Memory B cell (primary cell): ENCODE measurements around the gene BAG3.
A peak's percentile ranks its signal among the peaks of the same experiment; 100 is the strongest.

Experiments used
- ATAC-seq: fragments of 150-1000 bp; cut with Tn5 transposase; 2 replicates; pipeline ENCODE4 v1.10.0; 2021; ENCODE audit warnings: low read depth, mild to moderate bottlenecking, moderate library complexity
- DNase-seq, 2 donors: peaks; one replicate each; pipeline ENCODE4 v3.0.0; 2022; ENCODE audit warnings: low spot score in 2 of 2
- H3K27ac Mint-ChIP-seq: one replicate; pipeline ENCODE4 v1.8.0; 2022; ENCODE audit warnings: mild to moderate bottlenecking, moderate library complexity, mixed read lengths
- H3K27me3 Mint-ChIP-seq: one replicate; pipeline ENCODE4 v1.8.0; 2022; ENCODE audit warnings: mixed read lengths
- H3K36me3 Mint-ChIP-seq: one replicate; pipeline ENCODE4 v1.8.0; 2022; ENCODE audit warnings: mild to moderate bottlenecking, mixed read lengths
- H3K4me1 Mint-ChIP-seq: one replicate; pipeline ENCODE4 v1.8.0; 2022; ENCODE audit warnings: mixed read lengths
- H3K4me3 Mint-ChIP-seq: one replicate; pipeline ENCODE4 v1.8.0; 2022; ENCODE audit warnings: mild to moderate bottlenecking, moderate library complexity, mixed read lengths
- H3K9me3 Mint-ChIP-seq: one replicate; pipeline ENCODE4 v1.8.0; 2022; ENCODE audit warnings: mixed read lengths

BAG3 gene

DNA sequence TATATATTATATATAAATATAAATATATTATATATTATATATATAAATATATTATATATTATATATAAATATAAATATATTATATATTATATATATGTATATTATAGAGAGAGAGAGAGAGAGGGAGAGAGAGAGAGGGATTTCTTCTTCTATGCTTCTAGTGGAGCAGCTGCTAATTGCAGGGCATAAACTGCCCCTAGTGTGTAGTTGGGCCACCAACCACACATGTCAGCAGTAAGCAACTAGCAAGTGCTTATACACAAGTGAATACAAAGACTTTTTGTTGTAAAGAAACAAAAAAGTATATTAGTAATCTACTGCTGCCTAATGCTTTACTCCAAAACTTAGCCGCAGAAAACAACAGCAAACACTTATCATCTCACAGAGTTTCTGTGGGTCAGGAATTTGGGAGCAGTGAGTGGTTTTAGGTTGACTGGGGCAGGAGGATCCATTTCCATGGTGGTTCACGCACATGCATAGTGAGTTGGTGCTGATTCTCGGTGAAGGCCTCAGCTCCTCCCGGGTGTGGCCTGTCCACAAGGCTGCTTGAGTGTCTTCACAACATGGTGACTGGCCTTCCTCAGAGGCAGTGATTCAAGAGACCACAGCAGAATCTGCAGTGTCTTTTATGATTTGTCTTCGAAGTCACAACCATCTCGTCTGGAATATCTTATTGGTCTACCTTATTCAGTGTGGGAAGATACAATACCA is 25.5 kb upstream of the BAG3 start:
- H3K4me3 Mint-ChIP-seq, result no peak overlapping the region
- no peaks in the 10 kb centered on the region for H3K4me1 Mint-ChIP-seq
- ATAC-seq (no peak), DNase-seq (no peak)
- H3K36me3 Mint-ChIP-seq, result no peaks in the 10 kb centered on the region
- no peaks in the 10 kb centered on the region for H3K9me3 Mint-ChIP-seq
- H3K27me3 Mint-ChIP-seq, result no peaks in the 10 kb centered on the region
- no peak overlapping the region for H3K27ac Mint-ChIP-seq

DNA sequence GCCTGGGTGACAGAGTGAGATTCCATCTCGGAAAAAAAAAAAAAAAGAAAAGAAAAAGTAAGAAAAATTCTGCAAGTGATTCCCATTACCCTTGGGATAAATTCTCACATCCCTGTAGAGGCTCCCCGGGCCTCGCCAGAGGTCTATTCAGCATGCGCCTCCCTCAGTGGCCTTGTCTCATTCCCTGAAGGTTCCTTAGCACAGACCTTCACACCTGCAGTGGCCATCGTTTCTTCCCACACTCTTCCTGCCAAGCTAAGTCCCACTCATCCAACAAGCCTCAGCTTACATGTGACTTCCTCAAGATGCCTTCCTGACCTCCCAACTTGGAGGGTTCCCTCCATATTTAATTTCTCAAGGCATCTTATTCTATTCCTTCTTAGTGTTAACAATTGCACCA is 20.9 kb upstream of the BAG3 start:
- Mint-ChIP-seq H3K9me3 (no peaks in the 10 kb centered on the region), H3K27me3 (no peaks in the 10 kb centered on the region), H3K36me3 (no peaks in the 10 kb centered on the region), H3K4me3 (no peak overlapping the region), H3K27ac (no peak overlapping the region), H3K4me1 (no peaks in the 10 kb centered on the region)
- no peak for ATAC-seq
- DNase-seq, result no peak

DNA sequence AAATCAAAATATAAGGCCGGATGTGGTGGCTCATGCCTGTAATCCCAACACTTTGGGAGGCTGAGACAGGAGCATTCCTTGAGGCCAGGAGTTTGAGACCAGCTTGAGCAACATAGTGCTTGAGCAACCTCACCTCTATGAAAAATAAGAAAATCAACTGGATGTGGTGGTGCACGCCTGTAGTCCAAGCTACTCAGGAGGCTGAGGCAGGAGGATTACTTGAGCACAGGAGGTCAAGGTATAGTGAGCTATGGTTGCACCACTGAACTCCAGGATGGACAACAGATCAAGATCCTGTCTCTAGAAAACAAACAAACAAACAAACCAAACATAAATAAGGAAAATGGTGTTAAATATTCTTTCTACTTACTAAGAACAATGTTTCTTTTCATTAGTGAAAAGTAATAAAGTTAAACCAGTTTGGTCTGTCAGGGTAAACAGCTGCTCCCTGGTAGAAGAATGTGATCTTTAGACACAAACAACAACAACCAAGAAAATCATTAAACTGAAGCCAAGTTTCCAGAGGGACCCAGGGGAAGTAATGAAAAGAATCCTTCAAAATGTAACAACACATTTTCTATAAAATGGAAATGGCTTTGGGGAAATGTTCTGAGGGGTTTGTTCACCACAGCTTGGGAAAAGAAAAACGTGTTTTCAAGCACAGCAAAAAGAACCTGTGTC is 17.5 kb upstream of the BAG3 start:
- H3K36me3 Mint-ChIP-seq, result no peaks in the 10 kb centered on the region
- no peaks in the 10 kb centered on the region for H3K9me3 Mint-ChIP-seq
- DNase-seq, result no peak
- no peak overlapping the region for H3K27ac Mint-ChIP-seq
- H3K4me3 Mint-ChIP-seq, result no peak overlapping the region
- no peak for ATAC-seq
- no peaks in the 10 kb centered on the region for H3K4me1 Mint-ChIP-seq
- H3K27me3 Mint-ChIP-seq, result no peaks in the 10 kb centered on the region

DNA sequence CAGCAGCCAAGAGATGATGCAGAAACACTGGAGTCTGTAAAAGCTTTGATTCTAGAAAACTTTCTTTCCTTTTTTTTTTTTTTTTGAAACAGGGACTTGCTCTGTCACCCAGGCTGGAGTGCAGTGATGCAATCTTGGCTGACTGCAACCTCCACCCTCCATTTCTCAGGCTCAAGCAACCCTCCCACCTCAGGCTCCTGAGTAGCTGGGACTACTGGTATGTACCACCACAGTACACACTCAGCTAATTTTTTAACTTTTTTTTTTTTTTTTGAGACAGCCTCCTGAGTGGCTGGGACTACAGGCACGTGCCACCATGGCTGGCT is 17.0 kb upstream of the BAG3 start:
- no peak for DNase-seq
- Mint-ChIP-seq H3K36me3 (no peaks in the 10 kb centered on the region), H3K9me3 (no peaks in the 10 kb centered on the region), H3K27ac (no peak overlapping the region), H3K4me3 (no peak overlapping the region), H3K4me1 (no peaks in the 10 kb centered on the region), H3K27me3 (no peaks in the 10 kb centered on the region)
- no peak for ATAC-seq

DNA sequence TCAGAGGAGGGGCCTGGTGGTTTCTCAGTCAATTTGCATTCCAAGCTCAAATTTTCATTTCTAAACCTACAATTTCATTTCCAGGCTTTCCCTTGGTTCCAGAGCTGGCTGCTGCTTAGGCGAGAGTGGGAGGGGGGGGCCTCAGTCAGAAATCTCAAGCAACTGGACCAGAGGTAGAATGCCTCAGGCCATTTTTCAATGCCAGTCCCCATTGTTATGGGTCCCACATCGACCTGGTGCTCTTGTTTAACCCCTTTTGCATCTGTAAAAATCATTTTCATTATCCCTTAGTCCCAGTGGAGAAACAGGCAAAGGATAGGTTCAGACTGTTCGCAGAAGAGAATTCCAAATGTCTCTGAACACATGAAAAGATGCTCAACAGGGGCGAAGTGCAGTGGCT is 13.5 kb upstream of the BAG3 start:
- peaks cover 3% of the 10 kb centered on the region for H3K27me3 Mint-ChIP-seq
- no peak overlapping the region for H3K4me3 Mint-ChIP-seq
- H3K36me3 Mint-ChIP-seq, result no peaks in the 10 kb centered on the region
- ATAC-seq, result no peak
- H3K4me1 Mint-ChIP-seq, result peaks cover 3% of the 10 kb centered on the region
- DNase-seq, result no peak
- no peaks in the 10 kb centered on the region for H3K9me3 Mint-ChIP-seq
- H3K27ac Mint-ChIP-seq, result no peak overlapping the region

DNA sequence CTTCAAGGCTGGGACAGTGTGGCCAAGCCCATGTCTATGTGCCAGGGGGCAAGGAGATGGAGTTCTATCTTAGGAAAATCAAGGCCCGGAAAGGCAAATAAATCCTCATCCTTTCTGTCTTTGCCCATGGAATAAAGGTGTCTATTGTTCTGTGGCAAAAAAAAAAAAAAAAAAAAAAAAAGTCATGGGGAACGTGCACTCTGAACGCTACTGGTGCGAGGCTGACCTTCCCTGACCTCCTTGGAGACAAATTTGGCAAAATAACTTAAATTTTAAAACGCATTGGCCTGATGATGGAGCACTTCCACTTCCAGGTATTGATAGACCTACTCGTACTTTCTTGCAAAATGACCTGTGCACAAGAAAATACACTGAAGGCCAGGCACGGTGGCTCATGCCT is 12.2 kb upstream of the BAG3 start:
- peaks cover 3% of the 10 kb centered on the region for H3K4me1 Mint-ChIP-seq
- no peak overlapping the region for H3K4me3 Mint-ChIP-seq
- no peak overlapping the region for H3K27ac Mint-ChIP-seq
- ATAC-seq (no peak), DNase-seq (no peak)
- peaks cover 3% of the 10 kb centered on the region for H3K27me3 Mint-ChIP-seq
- no peaks in the 10 kb centered on the region for H3K9me3 Mint-ChIP-seq
- no peaks in the 10 kb centered on the region for H3K36me3 Mint-ChIP-seq

DNA sequence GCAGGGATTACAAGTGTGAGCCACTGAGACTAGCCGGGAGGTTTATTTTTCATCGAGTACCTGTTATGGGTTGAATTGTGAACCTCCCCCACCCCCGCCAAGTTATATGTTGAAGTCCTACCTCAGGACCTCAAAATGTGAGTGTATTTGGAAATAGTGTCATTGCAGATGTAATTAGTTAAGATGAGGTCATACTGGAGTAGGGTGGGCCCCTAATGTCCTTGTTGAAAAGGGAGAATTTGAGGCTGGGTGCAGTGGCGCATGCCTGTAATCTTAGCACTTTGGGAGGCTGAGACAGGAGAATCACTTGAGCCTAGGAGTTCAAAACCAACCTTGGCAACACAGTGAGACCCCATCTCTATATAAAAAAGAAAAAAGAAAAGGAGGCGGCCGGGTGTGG is 10.8 kb upstream of the BAG3 start:
- H3K36me3 Mint-ChIP-seq, result no peaks in the 10 kb centered on the region
- H3K4me3 Mint-ChIP-seq, result no peak overlapping the region
- DNase-seq, result no peak
- peaks cover 3% of the 10 kb centered on the region for H3K4me1 Mint-ChIP-seq
- H3K27me3 Mint-ChIP-seq, result peaks cover 3% of the 10 kb centered on the region
- H3K27ac Mint-ChIP-seq, result no peak overlapping the region
- ATAC-seq, result no peak
- no peaks in the 10 kb centered on the region for H3K9me3 Mint-ChIP-seq

DNA sequence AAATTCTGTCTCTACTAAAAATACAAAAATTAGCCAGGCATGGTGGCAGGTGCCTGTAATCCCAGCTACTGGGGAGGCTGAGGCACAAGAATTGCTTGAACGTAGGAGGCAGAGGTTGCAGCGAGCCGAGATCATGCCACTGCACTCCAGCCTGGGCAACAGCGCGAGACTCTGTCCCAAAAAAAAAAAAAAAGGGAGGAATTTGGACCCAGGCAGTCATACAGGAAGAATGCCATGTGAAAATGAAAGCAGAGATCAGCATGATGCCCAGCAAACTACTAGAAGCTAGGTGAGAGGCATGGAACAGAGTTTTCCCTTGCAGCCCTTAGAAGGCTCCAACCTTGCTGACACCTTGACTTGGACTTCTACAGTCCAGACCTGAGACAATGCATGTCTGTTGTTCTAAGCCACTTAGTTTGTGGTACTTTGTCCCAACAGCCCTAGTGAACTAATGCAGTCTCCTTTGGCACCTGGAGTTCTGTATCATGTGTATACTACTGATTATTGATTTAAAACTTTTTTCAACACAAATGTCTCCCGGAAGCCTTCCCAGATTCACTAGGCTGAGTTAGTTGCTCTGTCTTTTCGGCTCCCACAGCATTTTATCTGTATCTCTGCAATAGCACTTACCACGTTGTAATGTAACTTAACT is 10.2 kb upstream of the BAG3 start:
- peaks cover 2% of the 10 kb centered on the region for H3K9me3 Mint-ChIP-seq
- H3K36me3 Mint-ChIP-seq, result no peaks in the 10 kb centered on the region
- no peak overlapping the region for H3K4me3 Mint-ChIP-seq
- H3K27me3 Mint-ChIP-seq, result peaks cover 3% of the 10 kb centered on the region
- ATAC-seq (no peak), DNase-seq (no peak)
- peaks cover 3% of the 10 kb centered on the region for H3K4me1 Mint-ChIP-seq
- H3K27ac Mint-ChIP-seq, result no peak overlapping the region

DNA sequence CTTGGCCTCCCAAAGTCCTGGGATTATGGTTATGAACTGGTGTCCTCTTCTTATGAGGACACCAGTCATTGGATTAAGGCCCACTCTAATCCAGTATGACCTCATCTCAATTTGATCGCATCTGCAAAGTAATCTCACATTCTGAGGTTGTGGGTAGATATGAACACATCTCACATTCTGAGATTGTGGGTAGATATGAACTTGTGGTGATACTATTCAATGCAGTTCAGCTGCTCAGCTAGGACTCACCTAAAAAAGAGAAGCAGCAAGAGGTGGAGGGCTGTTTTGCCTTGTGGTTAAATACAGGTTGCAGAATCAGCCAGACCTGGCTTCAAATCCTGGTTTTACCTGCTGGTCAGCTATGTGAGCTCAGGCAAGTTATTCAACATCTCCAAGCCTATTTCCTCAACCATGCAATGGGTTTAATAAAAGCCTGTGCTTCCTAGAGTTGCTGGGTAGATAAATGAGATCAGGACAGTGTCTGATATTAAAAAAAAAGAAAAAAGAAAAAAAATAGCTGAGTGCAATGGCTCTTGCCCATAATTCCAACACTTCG is 8.5 kb upstream of the BAG3 start:
- Mint-ChIP-seq H3K27me3 (peaks cover 3% of the 10 kb centered on the region), H3K4me1 (peaks cover 3% of the 10 kb centered on the region), H3K9me3 (peaks cover 2% of the 10 kb centered on the region), H3K27ac (no peak overlapping the region), H3K4me3 (no peak overlapping the region), H3K36me3 (no peaks in the 10 kb centered on the region)
- ATAC-seq (no peak), DNase-seq (no peak)

DNA sequence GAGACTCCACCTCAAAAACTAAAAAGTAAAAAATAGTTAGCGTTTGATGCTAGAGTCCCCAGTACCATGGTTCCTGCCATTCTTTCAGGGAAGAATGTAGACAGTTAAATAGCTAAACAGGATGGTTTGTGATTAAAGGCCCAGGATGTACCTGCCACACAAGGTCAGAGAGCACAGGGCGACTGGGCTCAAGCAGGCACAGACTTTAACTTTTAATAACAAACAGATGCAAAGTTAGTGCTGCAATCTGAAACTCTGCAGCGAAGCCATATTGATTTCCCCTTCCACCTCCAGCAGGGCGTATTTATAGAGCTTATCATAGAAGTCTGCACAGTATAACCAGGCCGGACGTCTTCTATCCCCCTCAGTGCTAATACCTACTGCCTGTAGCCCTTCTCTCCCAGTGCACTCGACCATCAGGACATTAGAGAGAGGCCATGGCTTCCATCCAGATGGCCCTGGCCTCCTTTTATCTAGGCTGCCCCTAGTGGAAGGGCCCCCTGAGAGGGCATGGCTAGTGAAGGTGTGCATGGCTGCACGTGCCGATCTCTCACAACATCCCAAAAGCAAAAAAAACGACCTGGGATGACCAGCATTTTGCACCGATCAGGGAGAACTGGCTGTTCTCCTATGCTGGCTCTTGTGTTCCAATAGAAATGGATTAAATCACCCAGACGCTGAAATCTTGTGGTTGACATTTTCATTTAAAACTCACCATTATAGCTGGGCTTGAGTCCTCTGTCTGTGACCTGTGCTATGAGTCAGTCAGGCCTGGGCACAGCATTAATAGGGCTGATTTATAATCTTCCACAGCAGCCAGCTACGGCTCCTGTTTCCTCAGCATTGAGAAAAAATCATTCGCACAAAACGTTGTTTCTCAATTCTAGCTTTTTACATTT is 7.6 kb upstream of the BAG3 start:
- Mint-ChIP-seq H3K36me3 (no peaks in the 10 kb centered on the region), H3K27me3 (peaks cover 3% of the 10 kb centered on the region), H3K9me3 (peaks cover 2% of the 10 kb centered on the region), H3K4me1 (peaks cover 3% of the 10 kb centered on the region), H3K4me3 (no peak overlapping the region), H3K27ac (no peak overlapping the region)
- no peak for DNase-seq
- no peak for ATAC-seq

DNA sequence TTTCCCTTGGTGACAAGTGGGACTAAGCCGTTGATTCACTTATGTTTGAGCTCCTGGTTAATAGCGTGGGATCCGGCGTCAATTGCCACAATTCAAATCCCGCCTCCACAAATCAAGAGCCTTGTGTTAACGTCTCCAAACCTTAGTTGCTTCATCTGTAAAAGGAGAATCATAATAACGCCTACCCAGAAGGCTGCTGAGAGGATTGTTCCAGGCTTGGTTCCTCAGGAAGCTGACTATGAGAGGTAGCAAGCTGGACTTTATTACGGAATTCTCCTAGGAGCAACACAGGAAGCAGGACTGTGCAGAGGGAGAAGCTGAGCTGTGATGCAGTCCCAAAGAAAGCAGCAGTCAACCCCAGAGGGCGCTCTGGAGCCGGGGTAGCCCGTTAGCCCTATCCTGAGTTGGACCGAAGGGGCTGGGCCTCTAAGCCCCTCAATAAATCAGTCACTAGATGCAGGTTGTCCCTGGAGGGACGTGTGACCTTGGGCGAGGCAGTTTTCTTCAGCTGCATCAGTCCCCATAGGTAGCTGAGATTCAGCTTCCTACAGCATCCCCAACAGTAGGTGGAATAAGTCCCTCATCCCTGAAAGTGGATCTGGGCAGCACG is 6.9 kb upstream of the BAG3 start:
- H3K4me3 Mint-ChIP-seq, result no peak overlapping the region
- DNase-seq (no peak), ATAC-seq (no peak)
- no peaks in the 10 kb centered on the region for H3K36me3 Mint-ChIP-seq
- H3K9me3 Mint-ChIP-seq, result peaks cover 2% of the 10 kb centered on the region
- no peak overlapping the region for H3K27ac Mint-ChIP-seq
- peaks cover 3% of the 10 kb centered on the region for H3K27me3 Mint-ChIP-seq
- peaks cover 3% of the 10 kb centered on the region for H3K4me1 Mint-ChIP-seq

DNA sequence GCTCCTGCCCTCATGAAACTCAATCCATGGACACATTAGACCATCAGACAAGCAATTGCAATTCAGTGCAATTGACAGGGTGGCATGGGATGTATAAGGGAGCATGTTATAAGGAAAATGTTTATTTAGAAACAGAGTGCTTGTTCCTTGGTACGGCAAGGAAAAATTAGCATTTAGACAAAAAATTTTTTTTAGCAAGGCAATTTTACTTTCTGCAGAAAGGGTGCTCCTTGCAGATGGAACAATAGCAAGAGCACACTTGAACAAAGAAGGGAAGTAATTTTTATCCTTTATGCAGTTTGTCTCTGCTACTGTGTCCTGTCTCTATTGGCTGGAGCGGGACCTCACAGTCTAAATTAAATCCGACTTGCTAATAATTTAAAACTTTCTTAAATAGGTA is 6.2 kb upstream of the BAG3 start:
- Mint-ChIP-seq H3K4me1 (peaks cover 2% of the 10 kb centered on the region), H3K36me3 (no peaks in the 10 kb centered on the region), H3K9me3 (peaks cover 2% of the 10 kb centered on the region), H3K27me3 (no peaks in the 10 kb centered on the region), H3K4me3 (no peak overlapping the region), H3K27ac (no peak overlapping the region)
- ATAC-seq (no peak), DNase-seq (no peak)

DNA sequence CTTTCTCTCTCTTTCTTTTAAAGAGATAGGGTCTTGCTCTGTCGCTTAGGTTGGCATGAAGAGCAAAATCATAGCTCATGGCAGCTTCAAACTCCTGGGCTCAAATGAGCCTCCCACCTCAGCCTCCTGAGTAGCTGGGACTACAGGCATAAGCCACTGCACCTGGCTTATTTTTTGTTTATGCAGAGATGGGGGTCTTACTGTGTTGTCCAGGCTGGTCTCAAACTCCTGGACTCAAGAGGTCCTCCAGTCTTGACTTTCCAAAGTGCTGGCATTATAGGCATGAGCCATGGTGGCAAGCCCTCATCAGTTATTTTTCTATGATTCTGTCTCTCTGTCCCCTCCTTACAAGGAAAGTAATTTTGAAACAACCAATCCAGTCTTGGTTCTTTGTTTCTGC is 1.1 kb upstream of the BAG3 start:
- no peaks in the 10 kb centered on the region for H3K36me3 Mint-ChIP-seq
- ATAC-seq, result no peak

More for the DNA sequence above, 1.1 kb upstream of the BAG3 start:
- H3K27ac Mint-ChIP-seq, result peak overlapping the region; percentile 91
- H3K9me3 Mint-ChIP-seq, result peaks cover 2% of the 10 kb centered on the region
- DNase-seq, result no peak
- peaks cover 6% of the 10 kb centered on the region for H3K4me1 Mint-ChIP-seq
- H3K27me3 Mint-ChIP-seq, result no peaks in the 10 kb centered on the region
- H3K4me3 Mint-ChIP-seq, result peak overlapping the region; percentile 95
